GM12872 (cell line): ENCODE measurements around the gene ADA.

Source experiments
- CTCF ChIP-seq: IDR thresholded peaks from 3 replicates; pipeline ENCODE4 v1.5.1; 2011; ENCODE audit warnings: low read depth, mild to moderate bottlenecking, low read length, moderate library complexity; ENCODE audit not compliant: insufficient read depth

ADA gene

GRCh38 chr20:44650771-44651433 is 597 bp downstream of the ADA start:
- TF ChIP-seq CTCF: no peak

- no peak for TF ChIP-seq CTCF
Observed at GRCh38 chr20:44649976-44650375, 1.5 kb downstream of the ADA start.

GRCh38 chr20:44649126-44649525 is 2.4 kb downstream of the ADA start:
- TF ChIP-seq CTCF: no peak

- no peak for TF ChIP-seq CTCF
Observed at GRCh38 chr20:44648579-44648978, 2.9 kb downstream of the ADA start.

GRCh38 chr20:44648068-44648467 is 3.4 kb downstream of the ADA start:
- TF ChIP-seq CTCF: peak; percentile 42; the same call in 2 of the 3 replicates

GRCh38 chr20:44646641-44647274 is 4.7 kb downstream of the ADA start:
- no peak for TF ChIP-seq CTCF

- no peak for TF ChIP-seq CTCF
Observed at GRCh38 chr20:44646023-44646640, 5.4 kb downstream of the ADA start.
